Cardiac fibroblast (primary cell): ENCODE measurements around the gene SLC16A2.

Experiments used
- DNase-seq, 2 donors: peaks; one replicate each; pipeline versions ENCODE4 v3.0.0 to v3.0.0-alpha.2; 2010; ENCODE audit warnings: low read depth in 2 of 2
- H3K4me3 ChIP-seq, 2 donors: replicated peaks in 1 of 2; 1 replicate in 1 of 2; 2 replicates in 1 of 2; pipeline ENCODE4 v1.5.1; 2011; ENCODE audit warnings: low read depth in 2 of 2, low read length in 2 of 2, mild to moderate bottlenecking in 2 of 2, moderate library complexity in 1 of 2
- TF ChIP-seq, protein P1 (sequence below): IDR thresholded peaks from one replicate; pipeline ENCODE4 v1.5.1; 2011; ENCODE audit warnings: low read depth, mild to moderate bottlenecking, low read length, inconsistent platforms

The SLC16A2 gene

DNA sequence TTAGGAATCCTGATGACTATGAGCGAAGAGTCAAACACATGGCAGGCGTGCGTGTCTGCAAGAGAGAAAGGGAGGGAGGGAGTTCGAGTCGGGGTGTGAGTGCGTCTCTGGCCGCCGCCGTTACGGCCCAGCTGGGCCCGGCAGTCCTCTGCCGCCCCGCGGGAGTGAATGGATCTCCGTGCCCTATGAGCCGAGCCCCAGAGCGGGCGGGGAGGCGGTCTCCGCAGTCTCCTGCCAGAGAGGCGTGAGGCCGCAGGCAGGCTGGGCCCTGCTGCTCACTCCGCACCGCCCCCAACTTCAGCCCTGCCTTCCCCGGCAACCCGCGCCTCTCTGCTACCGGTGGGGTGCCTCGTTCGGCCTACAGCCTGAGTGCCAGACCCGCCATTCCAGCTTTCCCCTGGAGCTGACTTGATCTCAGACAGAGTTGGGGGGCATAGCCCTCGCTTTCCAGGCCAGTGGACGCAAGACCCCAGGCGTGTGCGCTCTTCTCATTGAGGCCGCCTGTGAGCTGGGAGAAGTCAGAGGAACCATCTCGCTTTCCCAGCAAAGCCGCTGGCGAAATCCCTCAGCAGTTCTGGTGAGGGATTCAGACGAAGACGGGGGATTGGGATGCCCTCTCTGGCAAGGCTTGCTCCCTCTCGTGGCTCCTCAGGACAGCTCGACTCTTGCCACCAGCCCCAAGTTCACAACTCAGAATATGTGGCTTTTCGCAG is 1.4 kb downstream of the SLC16A2 start:
- TF ChIP-seq, protein P1, sequence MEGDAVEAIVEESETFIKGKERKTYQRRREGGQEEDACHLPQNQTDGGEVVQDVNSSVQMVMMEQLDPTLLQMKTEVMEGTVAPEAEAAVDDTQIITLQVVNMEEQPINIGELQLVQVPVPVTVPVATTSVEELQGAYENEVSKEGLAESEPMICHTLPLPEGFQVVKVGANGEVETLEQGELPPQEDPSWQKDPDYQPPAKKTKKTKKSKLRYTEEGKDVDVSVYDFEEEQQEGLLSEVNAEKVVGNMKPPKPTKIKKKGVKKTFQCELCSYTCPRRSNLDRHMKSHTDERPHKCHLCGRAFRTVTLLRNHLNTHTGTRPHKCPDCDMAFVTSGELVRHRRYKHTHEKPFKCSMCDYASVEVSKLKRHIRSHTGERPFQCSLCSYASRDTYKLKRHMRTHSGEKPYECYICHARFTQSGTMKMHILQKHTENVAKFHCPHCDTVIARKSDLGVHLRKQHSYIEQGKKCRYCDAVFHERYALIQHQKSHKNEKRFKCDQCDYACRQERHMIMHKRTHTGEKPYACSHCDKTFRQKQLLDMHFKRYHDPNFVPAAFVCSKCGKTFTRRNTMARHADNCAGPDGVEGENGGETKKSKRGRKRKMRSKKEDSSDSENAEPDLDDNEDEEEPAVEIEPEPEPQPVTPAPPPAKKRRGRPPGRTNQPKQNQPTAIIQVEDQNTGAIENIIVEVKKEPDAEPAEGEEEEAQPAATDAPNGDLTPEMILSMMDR: no peak
- peak overlapping the region; percentile 60 to 62 for H3K4me3 ChIP-seq
- peak; percentile 48 to 71 for DNase-seq

DNA sequence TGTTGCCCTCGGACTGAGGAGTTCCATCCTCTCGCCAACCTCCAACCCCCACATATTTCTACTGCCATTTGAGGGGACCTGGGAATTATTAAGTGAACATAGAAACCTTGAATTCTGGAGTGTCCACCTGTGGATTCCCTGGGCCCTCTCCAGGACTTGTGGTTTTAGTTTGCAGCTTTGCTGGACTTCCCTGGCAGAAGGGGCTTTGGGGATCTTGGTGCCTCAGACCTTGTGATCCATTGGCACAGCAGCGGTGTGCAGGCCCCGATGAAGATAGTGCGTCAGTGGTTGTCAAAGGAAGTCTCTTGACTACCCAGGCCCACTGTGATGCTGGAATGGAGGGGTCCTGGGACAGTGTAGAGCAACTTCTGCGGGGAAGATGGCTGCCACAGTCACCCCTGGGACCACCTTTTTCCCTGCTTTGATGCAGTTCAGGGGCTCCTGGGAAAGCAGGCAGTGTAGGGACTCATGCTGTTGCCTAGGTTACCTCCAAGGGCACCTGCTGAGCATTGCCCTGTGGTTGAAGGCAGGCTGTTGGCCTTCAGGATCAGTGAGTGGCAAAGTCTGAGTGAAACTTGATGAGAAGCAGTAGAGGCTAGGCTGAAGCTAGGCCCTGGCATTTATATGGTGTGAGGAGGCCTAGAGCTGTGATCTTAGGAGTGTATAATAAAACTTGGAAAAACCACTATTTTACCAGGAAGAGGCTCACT is 2.2 kb downstream of the SLC16A2 start:
- TF ChIP-seq, protein P1: no peak
- H3K4me3 ChIP-seq: peak overlapping the region in 1 of 2 donors; percentile 62
- no peak for DNase-seq

DNA sequence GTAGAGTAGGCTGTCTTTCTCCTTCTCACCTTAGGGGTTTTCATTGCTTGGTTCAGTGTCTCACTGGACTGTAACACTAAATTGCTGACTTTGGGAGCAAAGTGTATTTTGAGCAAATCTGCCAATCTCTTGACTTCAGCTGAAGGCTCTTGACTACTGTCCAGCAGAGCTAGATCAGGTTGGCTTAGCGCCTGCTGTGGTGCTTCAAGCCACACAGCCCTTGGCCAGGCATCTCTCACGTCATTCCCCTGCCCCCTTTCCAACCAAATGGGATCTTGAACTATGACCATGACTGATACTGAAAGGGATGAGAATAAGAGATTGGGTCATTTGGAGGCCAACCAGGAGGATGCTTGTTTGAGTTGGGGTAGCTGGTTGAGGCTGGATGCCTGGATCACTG is 4.8 kb downstream of the SLC16A2 start:
- H3K4me3 ChIP-seq: no peak overlapping the region
- TF ChIP-seq, protein P1: no peak
- DNase-seq: no peak

DNA sequence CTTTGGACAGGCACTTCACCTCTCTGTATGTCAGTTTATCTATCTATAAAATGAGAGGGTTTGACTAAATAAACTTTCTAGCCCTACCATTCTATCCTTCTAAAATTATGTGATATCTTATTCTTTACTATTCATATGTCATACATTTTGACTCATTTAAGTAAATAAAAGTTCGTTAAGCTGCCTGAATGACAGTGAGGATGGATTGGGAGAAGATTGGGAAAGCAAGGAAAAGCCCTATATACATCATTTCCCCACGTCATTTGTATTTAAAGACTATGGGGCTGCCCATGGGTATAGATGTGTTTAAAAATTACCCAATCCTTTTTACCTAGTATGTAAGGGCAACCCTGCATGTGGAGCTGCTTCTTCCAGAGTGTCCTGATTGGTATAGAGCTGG is 5.3 kb downstream of the SLC16A2 start:
- DNase-seq: no peak
- no peak overlapping the region for H3K4me3 ChIP-seq
- TF ChIP-seq, protein P1: no peak

DNA sequence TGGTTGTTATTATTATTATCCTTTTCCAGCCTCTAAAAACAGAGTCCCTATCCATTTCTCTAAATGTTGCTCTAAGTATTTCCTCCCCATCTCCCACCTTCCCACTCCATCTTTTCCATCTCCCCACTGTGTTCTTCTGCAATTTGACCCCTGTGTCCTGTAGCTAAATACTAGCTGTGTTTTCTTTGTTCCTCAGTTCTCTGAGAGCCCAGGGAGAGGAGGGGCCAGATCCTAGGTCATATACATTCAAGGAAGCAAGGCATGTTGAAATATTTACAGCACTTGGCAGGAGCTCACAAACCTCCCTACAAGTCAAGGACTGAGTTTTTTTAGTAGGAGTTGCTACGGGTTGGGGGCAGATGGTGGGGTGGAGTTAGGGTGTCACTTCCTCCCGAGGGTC is 10.5 kb downstream of the SLC16A2 start:
- TF ChIP-seq, protein P1: no peak
- DNase-seq: no peak
- no peak overlapping the region for H3K4me3 ChIP-seq

DNA sequence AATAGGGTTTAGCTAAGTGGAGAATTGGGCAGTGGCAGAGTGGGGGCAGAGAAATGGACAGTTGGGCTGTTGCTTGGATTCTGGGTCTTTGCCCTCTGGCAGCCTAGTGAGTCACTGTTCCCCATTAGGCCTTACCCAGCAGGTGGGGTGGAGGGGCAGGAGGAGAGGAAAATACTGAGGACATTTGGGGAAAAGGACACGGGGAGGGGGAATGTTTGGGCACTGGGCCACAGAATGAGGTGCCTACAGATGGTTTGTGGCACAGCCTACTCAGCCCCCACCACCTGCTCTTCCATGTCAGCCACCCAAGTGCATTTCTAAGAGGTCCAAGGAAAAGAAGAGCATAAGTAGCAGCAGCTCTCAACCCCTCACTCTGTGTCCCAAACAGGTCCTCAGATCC is 13.0 kb downstream of the SLC16A2 start:
- H3K4me3 ChIP-seq: no peak overlapping the region
- TF ChIP-seq, protein P1: no peak
- no peak for DNase-seq
